Fibroblast of pulmonary artery (primary cell): ENCODE data around the gene NLRP9.

ENCODE experiments used
- DNase-seq: peaks from one replicate; pipeline ENCODE4 v3.0.0-alpha.2; 2010; ENCODE audit warnings: low read depth
- H3K4me3 ChIP-seq: replicated peaks from 2 replicates; pipeline ENCODE4 v1.5.1; 2011; ENCODE audit warnings: low read depth, mild to moderate bottlenecking, control low read depth, low read length, moderate library complexity
- TF ChIP-seq, protein P1 (sequence below): IDR thresholded peaks from 2 replicates; pipeline ENCODE4 v1.5.1; 2011; ENCODE audit warnings: mild to moderate bottlenecking, control low read depth, low read length, inconsistent platforms; ENCODE audit errors: missing control alignments

NLRP9 gene

DNA sequence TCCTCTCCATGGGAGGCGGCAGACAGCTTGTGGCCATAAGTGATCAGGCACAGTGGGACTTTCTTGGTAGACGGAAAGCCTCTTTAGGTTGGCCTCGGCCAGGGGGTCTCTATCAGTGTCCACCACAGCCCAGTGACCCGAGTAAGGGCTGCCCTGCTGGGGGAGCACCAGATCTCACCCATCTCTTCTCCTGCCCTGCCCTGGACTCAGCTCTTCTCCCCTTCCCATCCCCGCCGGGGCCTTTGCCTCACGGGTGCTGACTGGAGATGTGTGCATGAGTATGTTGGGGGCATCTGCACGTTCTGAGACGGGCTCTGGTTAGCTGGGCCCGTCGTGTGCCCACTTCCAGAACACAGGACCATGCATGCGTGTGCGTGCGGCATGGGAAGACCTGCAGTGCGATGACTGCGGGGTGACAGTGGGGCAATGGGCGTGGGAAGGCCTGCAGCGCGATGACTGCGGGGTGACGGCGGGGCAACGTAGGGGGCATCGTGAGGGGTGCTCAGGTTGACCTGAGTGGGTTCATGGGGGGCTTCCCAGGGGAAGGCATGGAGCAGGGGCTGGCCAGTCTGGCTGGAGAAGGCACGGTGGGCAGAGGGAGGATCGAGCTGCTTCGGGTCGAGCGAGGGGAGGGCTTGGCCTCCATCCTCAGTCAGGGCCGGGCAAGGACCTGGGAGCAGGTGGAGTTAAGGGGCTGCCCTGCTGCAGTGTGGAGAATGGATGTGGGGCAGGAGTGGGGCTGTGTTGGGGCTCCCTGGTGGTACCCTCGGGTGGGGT lies 47.2 kb downstream of the NLRP9 start:
- H3K4me3 ChIP-seq, result no peak overlapping the region
- TF ChIP-seq, protein P1, sequence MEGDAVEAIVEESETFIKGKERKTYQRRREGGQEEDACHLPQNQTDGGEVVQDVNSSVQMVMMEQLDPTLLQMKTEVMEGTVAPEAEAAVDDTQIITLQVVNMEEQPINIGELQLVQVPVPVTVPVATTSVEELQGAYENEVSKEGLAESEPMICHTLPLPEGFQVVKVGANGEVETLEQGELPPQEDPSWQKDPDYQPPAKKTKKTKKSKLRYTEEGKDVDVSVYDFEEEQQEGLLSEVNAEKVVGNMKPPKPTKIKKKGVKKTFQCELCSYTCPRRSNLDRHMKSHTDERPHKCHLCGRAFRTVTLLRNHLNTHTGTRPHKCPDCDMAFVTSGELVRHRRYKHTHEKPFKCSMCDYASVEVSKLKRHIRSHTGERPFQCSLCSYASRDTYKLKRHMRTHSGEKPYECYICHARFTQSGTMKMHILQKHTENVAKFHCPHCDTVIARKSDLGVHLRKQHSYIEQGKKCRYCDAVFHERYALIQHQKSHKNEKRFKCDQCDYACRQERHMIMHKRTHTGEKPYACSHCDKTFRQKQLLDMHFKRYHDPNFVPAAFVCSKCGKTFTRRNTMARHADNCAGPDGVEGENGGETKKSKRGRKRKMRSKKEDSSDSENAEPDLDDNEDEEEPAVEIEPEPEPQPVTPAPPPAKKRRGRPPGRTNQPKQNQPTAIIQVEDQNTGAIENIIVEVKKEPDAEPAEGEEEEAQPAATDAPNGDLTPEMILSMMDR, result no peak
- DNase-seq, result no peak

DNA sequence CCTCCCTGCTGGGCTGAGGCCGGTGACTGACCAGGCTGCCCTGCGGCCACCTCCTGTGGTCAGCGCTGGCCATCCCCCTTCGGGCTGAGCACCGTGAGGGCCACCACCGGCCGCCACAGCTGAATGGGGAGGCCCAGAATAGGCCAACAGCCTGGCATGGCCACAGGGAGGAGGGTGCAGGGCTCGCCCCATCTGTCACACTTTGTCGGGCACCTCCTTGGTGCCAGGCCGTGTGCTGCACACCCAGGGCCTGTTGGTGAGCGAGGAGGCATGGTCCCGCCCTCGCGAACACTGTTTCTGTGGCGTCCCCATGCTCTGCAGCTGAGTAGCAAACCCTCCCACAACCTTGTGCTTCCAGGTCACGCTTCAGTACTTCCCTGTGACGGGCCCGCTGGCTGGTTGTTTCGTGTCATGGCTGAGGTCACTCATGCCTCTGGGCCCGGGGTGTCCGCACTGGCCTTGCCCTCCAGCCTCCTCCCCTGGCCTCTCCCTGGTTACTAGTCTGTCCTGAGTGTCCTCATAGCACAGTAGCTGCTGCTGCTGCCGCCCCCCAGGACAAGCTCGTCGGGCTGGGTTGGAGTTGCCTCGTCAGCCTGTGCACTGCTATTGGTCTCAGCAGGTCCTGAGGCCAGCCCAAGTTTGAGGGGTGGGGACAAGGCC lies 48.0 kb downstream of the NLRP9 start:
- no peak overlapping the region for H3K4me3 ChIP-seq
- TF ChIP-seq, protein P1, result no peak
- no peak for DNase-seq

DNA sequence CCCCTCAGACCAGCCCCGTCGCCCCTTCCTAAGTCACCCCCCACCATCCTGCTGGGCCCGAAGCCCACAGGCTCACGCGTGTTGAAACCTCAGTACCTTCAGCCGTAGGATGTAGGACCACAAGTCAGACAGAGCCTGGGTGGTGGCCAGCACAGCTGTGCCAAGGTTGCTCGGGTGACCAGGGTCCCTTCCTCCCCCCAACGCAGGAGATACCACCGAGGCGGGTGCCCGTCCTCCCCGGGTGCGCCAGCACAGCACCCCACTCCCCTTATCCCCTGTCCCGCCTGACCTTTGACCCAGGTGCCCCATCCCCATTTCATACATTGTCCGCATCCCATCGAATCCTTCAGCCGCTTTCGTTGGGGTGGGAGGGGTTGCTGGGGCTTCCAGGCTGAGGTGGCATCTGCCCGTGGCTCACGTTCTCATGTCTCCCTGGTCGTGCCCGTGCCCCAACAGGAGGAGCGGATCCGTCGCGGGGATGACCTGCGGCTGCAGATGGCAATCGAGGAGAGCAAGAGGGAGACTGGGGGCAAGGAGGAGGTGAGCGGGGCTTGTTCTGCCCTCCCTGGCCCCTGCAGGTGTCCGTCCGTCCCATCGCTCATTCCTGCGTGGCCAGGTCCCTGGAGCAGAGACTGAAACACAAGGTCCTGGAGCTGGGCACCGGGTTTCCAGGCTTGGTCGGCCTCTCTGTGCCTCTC lies 48.6 kb downstream of the NLRP9 start:
- H3K4me3 ChIP-seq, result no peak overlapping the region
- DNase-seq, result no peak
- TF ChIP-seq, protein P1, result no peak

DNA sequence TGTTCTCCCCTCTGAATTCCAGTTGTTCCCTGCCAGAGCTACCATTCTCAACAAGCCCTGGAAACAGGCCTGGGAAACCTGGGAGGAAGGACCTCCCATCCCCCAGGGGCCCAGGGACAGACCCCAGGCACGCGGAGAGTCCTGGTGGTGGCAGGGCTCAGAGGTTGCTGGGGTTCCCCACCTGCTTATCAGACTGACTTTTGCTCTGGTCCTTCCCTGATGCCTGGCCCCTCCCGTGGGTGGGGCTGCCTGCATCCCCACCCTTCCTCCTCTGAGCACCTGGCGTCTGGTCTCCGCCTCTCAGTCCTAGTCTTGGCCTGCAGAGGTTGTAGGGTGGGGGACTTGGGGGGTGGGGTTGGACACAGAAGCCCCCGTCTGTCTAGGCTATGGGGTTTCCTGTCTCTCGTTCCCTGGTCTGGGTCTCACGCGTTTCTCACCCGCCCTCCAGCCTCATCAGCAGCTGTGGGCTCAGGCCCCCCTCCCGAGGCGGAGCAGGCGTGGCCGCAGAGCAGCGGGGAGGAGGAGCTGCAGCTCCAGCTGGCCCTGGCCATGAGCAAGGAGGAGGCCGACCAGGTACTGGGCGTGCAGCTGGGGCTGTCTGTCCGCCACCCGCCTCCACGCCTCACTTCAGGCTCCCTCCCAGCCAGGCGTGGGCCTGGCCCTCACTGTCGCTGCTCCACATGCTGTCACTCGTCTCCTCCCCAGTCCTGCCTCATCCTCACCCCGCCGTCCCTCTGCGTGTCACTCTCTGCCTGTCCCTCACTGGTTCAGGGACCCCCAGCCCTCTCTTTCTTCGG lies 49.6 kb downstream of the NLRP9 start:
- TF ChIP-seq, protein P1, result no peak
- no peak overlapping the region for H3K4me3 ChIP-seq
- no peak for DNase-seq

DNA sequence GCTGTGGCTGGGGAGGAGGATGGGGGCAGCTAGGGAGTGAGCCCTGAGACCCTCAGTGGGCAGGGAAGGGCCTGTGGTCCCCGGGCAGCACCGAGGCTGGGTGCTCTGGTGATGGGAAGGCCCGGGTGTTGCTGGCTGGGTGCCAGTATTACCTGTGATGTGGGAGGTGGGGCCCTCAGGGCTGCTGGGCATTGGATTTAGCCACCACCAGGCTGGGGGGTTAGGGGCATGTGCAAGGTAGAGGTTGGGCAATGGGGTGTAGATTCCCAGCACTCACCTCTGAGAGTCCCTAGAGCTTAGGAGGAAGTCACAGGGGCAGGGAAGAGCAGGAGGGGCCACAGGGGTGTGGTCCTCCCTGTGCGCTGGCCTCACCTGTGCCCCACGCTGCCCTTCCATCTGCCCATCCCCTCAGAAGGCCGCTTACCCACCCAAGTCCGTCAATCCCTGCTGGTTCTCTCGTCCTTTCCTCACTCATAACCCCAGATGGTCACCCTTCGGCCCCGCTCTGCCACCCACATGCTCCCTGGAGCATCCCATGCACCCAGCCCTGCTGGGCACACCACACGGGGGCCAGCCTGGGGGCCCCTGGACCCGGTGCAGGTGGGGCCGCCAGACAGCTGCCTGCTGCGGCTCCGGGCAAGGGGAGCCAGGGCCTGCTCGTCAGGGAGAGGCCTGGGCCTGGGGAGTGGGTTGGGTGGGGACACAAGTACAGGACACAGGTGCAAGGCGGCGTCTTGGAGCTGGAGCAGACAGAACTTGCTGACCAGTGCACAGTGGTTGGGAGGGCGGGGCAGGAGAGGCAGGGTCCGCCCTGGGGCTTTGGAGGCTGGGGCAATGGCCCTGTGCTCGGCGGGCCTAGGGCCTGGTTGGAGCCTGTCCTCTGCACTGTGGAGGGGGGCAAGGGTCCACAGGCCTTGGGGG lies 50.7 kb downstream of the NLRP9 start:
- no peak for DNase-seq
- TF ChIP-seq, protein P1, result no peak
- H3K4me3 ChIP-seq, result no peak overlapping the region
